MV-4-11 (cell line): ENCODE measurements around the gene BPIFB6.

Source experiments
- DNase-seq: peaks from one replicate; lab custom pipeline; 2025; lab: John Stamatoyannopoulos, UW

Gene BPIFB6

DNA sequence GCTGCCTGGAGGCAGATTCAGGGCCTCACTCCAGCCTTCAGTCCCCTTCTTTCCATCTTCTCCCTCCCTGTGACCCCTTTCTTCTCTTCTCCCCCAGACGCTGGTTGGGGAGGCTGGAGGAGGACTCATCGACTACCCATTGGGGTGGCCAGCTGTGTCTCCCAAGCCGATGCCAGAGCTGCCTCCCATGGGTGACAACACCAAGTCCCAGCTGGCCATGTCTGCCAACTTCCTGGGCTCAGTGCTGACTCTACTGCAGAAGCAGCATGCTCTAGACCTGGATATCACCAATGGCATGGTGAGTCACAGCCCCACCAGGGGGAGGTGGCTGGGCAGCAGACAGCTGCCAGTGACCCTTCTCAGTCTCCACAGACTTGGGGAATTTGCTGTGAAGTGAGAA is 60.9 kb downstream of the BPIFB6 start:
- no peak for DNase-seq

DNA sequence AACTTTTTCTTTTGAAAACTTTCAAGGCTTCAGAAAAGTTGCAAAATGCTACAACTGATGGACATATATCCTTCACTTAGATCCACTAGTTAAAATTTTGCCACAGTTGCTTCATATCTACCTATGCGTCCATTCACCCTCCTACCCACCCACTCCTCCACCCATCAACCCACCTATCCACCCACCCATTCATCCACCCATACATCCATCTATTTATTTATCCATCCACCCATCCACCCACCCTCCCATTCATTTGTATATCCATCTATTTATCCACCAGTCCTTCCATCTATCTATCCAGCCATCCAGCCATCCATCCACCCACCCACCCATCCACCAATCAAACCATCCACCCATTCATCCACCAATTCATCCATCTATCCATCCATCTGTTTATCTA is 61.6 kb downstream of the BPIFB6 start:
- no peak for DNase-seq

DNA sequence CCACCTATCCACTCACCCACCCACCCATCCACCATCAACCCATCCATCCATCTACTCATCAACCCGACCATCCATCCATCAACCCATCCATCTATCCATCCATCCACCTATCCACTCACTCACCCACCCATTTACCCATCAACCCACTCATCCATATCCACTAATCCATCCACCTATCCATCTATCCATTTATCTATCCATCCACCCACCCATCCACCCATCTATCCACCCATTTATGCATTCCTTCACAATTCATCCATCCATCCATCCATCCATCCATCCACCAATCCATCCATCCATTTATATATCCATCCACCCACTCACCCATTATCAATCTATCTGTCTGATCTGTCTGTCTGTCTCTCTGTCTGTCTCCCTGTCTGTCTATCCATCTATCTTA is 62.1 kb downstream of the BPIFB6 start:
- no peak for DNase-seq
